Activated CD4-positive, alpha-beta T cell treated with anti-CD3 and anti-CD28 coated beads, Interleukin-2, amount 50 U/mL, for 1 hour (primary cell): ENCODE measurements around the gene AOC1.
"Not testable (repeated sequence)": the region's sequence is repeated elsewhere in the genome, so short reads cannot be mapped to it uniquely, and the experiment has no call there.

Experiments used
- DNase-seq: peaks from one replicate; pipeline ENCODE4 v3.0.0-alpha.2; 2020

AOC1 gene

GRCh38 chr7:150852371-150852905, at the start of gene AOC1:
Gene AOC1 (plus strand): TSS chr7:150852517. CDS start chr7:150856471, 3,954 bp downstream.
- no peak for DNase-seq

GRCh38 chr7:150803161-150803860, 49.0 kb upstream of the AOC1 start:
- no peak for DNase-seq

GRCh38 chr7:150804802-150805201, 47.5 kb upstream of the AOC1 start:
- no peak for DNase-seq

- DNase-seq = no peak
Measured at GRCh38 chr7:150805864-150806263, 46.5 kb upstream of the AOC1 start.

- DNase-seq = no peak
Measured at GRCh38 chr7:150806454-150806853, 45.9 kb upstream of the AOC1 start.

GRCh38 chr7:150806863-150807262, 45.5 kb upstream of the AOC1 start:
- no peak for DNase-seq

- not testable (repeated sequence) for DNase-seq
Measured at GRCh38 chr7:150807616-150808438, 44.5 kb upstream of the AOC1 start.

GRCh38 chr7:150814328-150815001, 37.9 kb upstream of the AOC1 start:
- DNase-seq = no peak

GRCh38 chr7:150818971-150819370, 33.3 kb upstream of the AOC1 start:
- no peak for DNase-seq

GRCh38 chr7:150820148-150820547, 32.2 kb upstream of the AOC1 start:
- DNase-seq = no peak

- no peak for DNase-seq
Measured at GRCh38 chr7:150820578-150821198, 31.6 kb upstream of the AOC1 start.

GRCh38 chr7:150823043-150823442, 29.3 kb upstream of the AOC1 start:
- DNase-seq = no peak

GRCh38 chr7:150823484-150824126, 28.7 kb upstream of the AOC1 start:
- no peak for DNase-seq

- no peak for DNase-seq
Measured at GRCh38 chr7:150824379-150825177, 27.7 kb upstream of the AOC1 start.

GRCh38 chr7:150826061-150826849, 26.1 kb upstream of the AOC1 start:
- no peak for DNase-seq

- DNase-seq = no peak
Measured at GRCh38 chr7:150828384-150828783, 23.9 kb upstream of the AOC1 start.

- DNase-seq = no peak
Measured at GRCh38 chr7:150829426-150829825, 22.9 kb upstream of the AOC1 start.

- no peak for DNase-seq
Measured at GRCh38 chr7:150830937-150831336, 21.4 kb upstream of the AOC1 start.

- no peak for DNase-seq
Measured at GRCh38 chr7:150831851-150832250, 20.5 kb upstream of the AOC1 start.

- DNase-seq = no peak
Measured at GRCh38 chr7:150835019-150835418, 17.3 kb upstream of the AOC1 start.
